ENCODE data around the gene CAVIN2. TPM values are rescaled to one million over a fixed set of nuclear protein-coding genes. Genes with fewer than 3 reads are reported as not detected.
"Not testable (repeated sequence)": the region's sequence is repeated elsewhere in the genome, so short reads cannot be mapped to it uniquely, and the experiment has no call there.

The CAVIN2 gene
- total and polyA plus RNA-seq, 2 donors (not counting 3 experiments of a cell fraction or from before 2014, with no cell fraction given), result 202 to 260 TPM

GRCh38 chr2:191786694-191787093 is 60.2 kb downstream of the CAVIN2 start:
- BruUV-seq (replicated peaks), result no TSS peak
- no peak for TF ChIP-seq FOS (IDR thresholded peaks at IDR 0.05; ENCODE audit: borderline replicate concordance, insufficient read depth, low read length)
- TF ChIP-seq GATA2 (IDR thresholded peaks at IDR 0.05; ENCODE audit: insufficient read depth, insufficient read length, low read depth, low read length), result no peak
- TF ChIP-seq JUN (IDR thresholded peaks at IDR 0.05; ENCODE audit: borderline replicate concordance, insufficient read depth, insufficient read length, low read depth), result no peak
- no peak for TF ChIP-seq POLR2AphosphoS5 (IDR thresholded peaks at IDR 0.05; ENCODE audit: insufficient read depth, low read depth, low read length)
- TF ChIP-seq MAX (IDR thresholded peaks at IDR 0.05; ENCODE audit: insufficient read depth, insufficient read length), result no peak
- TF ChIP-seq MYC (IDR thresholded peaks at IDR 0.05; ENCODE audit: low read depth, low read length), result no peak
- FAIRE-seq, result no peak

GRCh38 chr2:191785651-191786050 is 61.2 kb downstream of the CAVIN2 start:
- H3K9ac ChIP-seq (replicated peaks; ENCODE audit: extremely low read depth, insufficient read depth, low read length); H3K79me2 ChIP-seq (ENCODE audit: control insufficient read depth, insufficient read depth, low read length); H3K9me3 ChIP-seq (replicated peaks; ENCODE audit: control insufficient read depth, insufficient read depth, low read length); H4K20me1 ChIP-seq (replicated peaks; ENCODE audit: control insufficient read depth, extremely low read depth, insufficient read depth, low read length); H3K9me1 ChIP-seq (replicated peaks; ENCODE audit: control insufficient read depth, extremely low read depth, insufficient read depth, low read length); H2AFZ ChIP-seq (ENCODE audit: low read depth, low read length); POLR2A ChIA-PET; DNase-seq (ENCODE audit: low read depth, low spot score); H3K4me1 ChIP-seq (ENCODE audit: control insufficient read depth, extremely low read depth, insufficient read depth, low read length); H3K4me3 ChIP-seq (replicated peaks in 1 of 3; ENCODE audit: insufficient read depth in 1 of 3, low read depth in 1 of 3, low read length in 3 of 3); H3K4me2 ChIP-seq (ENCODE audit: insufficient read depth, low read length); FAIRE-seq; BruUV-seq (replicated peaks); dilution Hi-C loops (cut with MboI; ENCODE audit: extremely low pct_ligation_motif_present, low sequenced_read_pairs); CTCF ChIA-PET; H3K27ac ChIP-seq (ENCODE audit: insufficient read depth, low read depth, low read length); intact Hi-C loops (cut with micrococcal nuclease); H3K36me3 ChIP-seq (ENCODE audit: control insufficient read depth in 2 of 2, extremely low read depth in 1 of 2, insufficient read depth in 2 of 2, low read length in 2 of 2): not testable (repeated sequence)
- H3K27me3 ChIP-seq (ENCODE audit: control insufficient read depth in 2 of 2, insufficient read depth in 2 of 2, low read length in 2 of 2), result peaks cover 7 to 17% of the 10 kb centered on the region in 2 experiments

More at GRCh38 chr2:191786694-191787093, 60.2 kb downstream of the CAVIN2 start:
- Histone ChIP-seq H3K9me1 (replicated peaks; ENCODE audit: control insufficient read depth, extremely low read depth, insufficient read depth, low read length) (no peaks in the 10 kb centered on the region), H2AFZ (ENCODE audit: low read depth, low read length) (no peak overlapping the region), H3K27me3 (ENCODE audit: control insufficient read depth in 2 of 2, insufficient read depth in 2 of 2, low read length in 2 of 2) (peaks cover 8 to 23% of the 10 kb centered on the region in 2 experiments), H3K9me3 (replicated peaks; ENCODE audit: control insufficient read depth, insufficient read depth, low read length) (no peaks in the 10 kb centered on the region), H3K79me2 (ENCODE audit: control insufficient read depth, insufficient read depth, low read length) (no peaks in the 10 kb centered on the region), H3K36me3 (ENCODE audit: control insufficient read depth in 2 of 2, extremely low read depth in 1 of 2, insufficient read depth in 2 of 2, low read length in 2 of 2) (no peaks in the 10 kb centered on the region), H4K20me1 (replicated peaks; ENCODE audit: control insufficient read depth, extremely low read depth, insufficient read depth, low read length) (no peaks in the 10 kb centered on the region), H3K4me3 (replicated peaks in 1 of 3; ENCODE audit: insufficient read depth in 1 of 3, low read depth in 1 of 3, low read length in 3 of 3) (no peak overlapping the region), H3K9ac (replicated peaks; ENCODE audit: extremely low read depth, insufficient read depth, low read length) (no peak overlapping the region), H3K4me2 (ENCODE audit: insufficient read depth, low read length) (no peak overlapping the region), H3K4me1 (ENCODE audit: control insufficient read depth, extremely low read depth, insufficient read depth, low read length) (no peaks in the 10 kb centered on the region), H3K27ac (ENCODE audit: insufficient read depth, low read depth, low read length) (no peak overlapping the region)
- no peak for DNase-seq (ENCODE audit: low read depth, low spot score)
- intact Hi-C loops (cut with micrococcal nuclease) (no loop called here), dilution Hi-C loops (cut with MboI; ENCODE audit: extremely low pct_ligation_motif_present, low sequenced_read_pairs) (no loop called here)
- ChIA-PET POLR2A (no interaction called here), CTCF (interaction anchor here (0.8 to 1.2 kb wide), 8 partner anchors 10 to 376 kb away, joined by 3 to 5 read pairs (median 4); no protein-coding TSS in a partner anchor)

Other genes with a start within 250 kb of the CAVIN2 start
- 42.4 and 47.6 TPM in 2 replicates for gene NABP1, start 169.0 kb downstream of the CAVIN2 start, total RNA-seq
- gene NABP1, start 169.0 kb downstream of the CAVIN2 start, polyA plus RNA-seq, result 9.1 and 14.7 TPM in 2 replicates